ENCODE data around the gene MATCAP1.

Gene MATCAP1

GRCh38 chr16:67191411-67191994 is 7.7 kb upstream of the MATCAP1 start:
- no peak for DNase-seq (ENCODE audit: low spot score)

DNA sequence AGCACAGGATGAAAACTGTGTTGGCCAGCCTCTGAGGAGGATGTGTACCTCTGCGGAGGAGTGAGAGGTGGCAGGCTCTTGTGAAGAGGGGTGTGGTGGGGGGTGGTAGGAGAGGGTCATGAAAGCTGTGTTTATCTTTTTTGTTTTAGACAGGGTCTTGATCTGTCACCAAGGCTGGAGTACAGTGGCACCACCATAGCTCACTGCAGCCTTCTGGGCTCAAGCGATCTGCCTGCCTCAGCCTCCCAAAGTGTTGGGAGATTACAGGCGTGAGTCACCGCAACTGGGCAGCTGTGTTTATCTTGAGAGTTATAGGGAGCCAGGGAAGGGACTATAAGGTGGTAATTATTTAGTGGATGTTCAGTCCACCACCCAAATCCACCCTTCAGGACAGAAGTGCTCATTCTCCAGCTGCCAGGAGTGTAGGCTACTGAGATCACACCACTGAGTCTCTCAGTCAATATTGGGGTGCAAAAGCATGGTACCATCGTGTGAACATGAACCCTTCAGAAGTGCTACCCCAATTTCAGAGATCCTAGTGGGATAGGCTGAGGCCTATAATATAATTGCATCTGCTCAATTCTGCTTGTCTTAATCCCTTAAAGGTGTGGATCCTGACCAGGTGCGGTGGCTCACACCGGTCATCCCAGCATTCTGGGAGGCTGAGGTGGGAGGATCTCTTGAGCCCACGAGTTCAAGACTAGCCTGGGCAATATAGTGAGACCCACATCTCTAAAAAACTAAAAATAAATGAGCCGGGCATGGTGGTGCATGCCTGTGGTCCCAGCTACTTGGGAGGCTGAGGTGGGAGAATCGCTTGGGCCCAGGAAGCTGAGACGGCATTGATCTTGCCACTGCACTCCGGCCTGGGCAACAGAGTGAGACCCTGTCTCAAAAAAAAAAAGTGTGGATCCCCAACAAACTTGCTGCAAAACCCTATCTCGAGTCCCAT is 7.0 kb upstream of the MATCAP1 start:
- no peak for DNase-seq (ENCODE audit: low spot score)

GRCh38 chr16:67190041-67190440 is 6.3 kb upstream of the MATCAP1 start, which contains the start of gene EXOC3L1:
TSS of gene EXOC3L1 (minus strand) at chr16:67190136. CDS start at chr16:67189676, 460 bp downstream.
- DNase-seq (ENCODE audit: low spot score) = no peak

- DNase-seq (ENCODE audit: low spot score) = no peak
These were observed 5.0 kb upstream of the MATCAP1 start for GRCh38 chr16:67188798-67189197.

DNA sequence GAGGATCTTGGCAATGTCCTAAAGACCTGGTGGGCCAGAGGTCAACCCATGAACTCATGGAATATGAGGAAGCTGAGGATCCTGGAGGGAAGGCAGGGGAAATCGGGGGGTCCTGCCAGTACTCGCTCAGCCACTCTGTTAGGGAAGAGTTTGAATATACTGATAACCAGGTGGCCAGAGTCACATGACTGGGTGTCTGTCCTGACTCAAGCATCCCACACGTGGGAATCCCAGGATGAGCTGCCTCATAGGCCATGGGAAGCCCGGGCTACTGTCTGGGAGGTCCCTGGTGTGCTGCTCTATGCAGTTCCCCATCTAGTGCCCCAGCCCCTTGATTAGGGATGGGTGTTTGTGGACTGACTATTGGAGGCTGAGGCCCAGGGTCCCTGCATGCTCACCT is 4.6 kb upstream of the MATCAP1 start:
- no peak for DNase-seq (ENCODE audit: low spot score)

DNA sequence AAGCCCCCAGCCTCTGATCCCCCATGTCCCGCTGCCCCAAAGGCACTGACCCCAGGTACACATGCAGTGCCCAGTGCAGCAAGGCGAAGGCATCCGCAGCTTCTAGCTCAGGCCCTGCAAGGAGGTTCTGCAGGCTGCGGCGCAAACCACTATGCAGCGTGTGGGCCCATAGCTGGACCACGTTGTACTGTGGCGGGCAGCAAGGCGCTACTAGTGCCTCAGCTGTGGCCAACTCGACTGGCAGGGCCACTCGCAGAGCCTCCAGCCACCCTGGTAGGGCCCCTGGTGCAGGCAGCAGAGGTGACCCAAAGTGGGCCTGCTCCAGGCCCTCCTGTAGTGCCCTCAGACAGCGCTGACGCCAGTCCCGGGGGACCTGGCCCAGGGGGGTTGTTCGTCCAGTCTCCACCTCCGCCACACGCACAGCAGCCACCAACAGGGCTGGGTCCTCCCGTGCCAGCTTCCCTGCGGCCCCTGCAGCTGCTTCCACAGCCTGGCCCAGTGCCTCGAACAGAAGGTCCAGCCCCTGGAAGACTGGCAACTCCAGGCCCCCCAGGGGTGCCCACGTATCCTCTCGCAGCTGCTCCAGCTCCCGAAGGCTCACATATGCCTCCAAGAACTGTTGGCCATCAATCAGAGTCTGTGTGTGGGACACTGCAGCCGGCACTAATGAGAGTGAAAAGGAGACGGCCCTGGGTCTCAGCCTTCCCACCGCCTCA is 3.6 kb upstream of the MATCAP1 start:
- no peak for DNase-seq (ENCODE audit: low spot score)

DNA sequence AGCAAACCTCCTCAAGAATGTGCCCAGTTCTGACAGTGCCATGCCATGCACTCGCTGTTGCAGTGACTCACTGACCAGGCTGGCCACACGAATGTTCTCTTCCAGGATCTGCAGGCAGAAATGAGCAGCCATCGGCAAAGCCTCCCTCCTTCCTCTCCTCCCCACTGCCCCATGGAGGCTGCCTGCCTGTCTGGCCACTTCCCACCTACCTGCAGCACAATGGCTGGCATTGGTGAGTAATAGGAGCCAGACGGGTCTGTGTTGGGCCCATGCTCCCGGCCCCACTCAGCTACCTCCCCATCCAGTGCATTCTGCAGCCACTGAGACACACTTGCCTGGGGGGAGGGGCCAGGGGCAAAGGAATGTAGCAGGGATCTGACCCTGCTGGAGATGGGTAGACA is 2.8 kb upstream of the MATCAP1 start:
- DNase-seq (ENCODE audit: low spot score) = no peak

DNA sequence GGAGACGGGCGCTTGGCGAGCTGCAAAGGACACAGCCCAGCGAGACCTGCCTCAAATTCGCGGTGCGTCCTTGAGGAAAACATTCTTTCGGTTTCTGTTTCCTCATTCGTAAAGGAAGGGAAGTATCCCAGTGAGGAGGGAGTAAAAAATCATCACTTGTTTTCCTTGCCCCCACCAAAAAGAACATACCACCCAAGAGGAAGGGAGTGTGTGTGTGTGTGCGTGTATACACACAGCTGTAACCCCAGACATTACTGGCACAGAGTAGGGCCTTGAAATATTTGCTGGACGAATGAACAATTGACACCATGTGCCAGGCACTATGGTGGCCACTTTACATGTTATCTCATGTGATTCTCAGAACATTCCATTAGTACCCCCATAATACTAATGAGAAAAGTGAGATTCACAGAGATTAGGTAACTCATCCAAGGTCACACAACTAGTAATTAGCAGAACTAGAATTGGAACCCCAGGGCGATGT is 1.9 kb upstream of the MATCAP1 start:
- DNase-seq (ENCODE audit: low spot score) = no peak

DNA sequence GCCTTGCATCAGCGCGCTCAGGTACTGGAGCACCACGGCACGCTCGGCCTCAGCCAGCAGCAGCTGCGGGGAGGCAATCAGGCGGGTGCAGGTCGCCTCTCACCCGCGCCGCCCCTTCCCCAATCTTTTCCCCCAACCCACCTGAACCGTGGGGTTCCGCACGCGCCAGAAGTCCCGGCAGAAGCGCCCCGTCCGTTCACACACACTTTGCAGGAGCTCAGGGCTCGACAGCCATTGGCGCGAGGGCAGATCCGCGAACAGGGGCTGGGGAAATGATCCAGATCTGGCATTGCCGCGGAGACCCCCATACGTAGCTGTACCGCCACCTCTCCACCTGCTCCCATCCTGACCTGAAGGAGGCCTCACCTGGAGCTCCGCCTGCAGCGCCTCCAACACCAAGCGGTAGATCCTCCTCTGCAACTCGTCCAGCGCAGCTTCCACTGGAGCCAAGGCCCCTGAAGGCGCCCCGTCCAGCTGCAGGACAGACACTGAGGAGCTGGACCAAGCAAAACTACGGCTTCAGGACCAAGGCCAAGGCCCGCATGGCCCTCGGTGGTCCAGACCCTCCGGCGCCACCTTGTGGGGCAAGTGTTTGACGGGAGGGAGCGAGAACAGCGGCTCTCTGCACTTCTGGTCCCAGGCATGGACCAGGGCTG is 1.4 kb upstream of the MATCAP1 start:
- peak; percentile 71 for DNase-seq (ENCODE audit: low spot score)

DNA sequence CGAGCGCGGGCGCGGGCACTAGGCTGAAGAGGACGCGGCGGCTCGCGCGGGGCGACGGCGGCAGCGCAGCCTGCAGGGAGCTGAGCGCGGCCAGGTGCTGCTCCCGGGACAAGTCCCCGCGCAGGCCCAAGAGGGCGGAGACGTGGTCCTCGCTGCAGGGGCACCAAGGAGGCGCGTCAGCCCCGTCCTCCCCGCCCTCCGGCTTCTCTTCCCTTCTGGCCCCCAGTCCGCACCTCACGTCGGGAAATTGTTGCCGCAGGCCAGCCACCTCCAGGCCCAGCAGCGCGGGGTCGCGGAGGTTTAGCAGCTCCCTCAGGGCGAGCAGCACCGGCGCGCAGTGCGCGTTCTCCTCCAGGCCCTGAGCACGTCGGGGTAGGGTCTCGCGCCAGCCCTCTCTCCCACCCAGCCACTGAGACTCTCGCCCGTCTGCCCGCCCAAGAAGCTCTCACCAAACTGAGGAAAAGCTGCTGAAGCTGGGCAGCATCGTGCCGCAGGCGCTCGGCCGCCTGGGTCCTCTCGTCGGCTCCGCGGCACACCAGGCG is 761 bp upstream of the MATCAP1 start:
- no peak for DNase-seq (ENCODE audit: low spot score)

- DNase-seq (ENCODE audit: low spot score) = no peak
These were observed 508 bp downstream of the MATCAP1 start for GRCh38 chr16:67183284-67183626.

GRCh38 chr16:67182288-67182687 is 1.5 kb downstream of the MATCAP1 start:
- no peak for DNase-seq (ENCODE audit: low spot score)

GRCh38 chr16:67181346-67181745 is 2.4 kb downstream of the MATCAP1 start:
- no peak for DNase-seq (ENCODE audit: low spot score)

DNA sequence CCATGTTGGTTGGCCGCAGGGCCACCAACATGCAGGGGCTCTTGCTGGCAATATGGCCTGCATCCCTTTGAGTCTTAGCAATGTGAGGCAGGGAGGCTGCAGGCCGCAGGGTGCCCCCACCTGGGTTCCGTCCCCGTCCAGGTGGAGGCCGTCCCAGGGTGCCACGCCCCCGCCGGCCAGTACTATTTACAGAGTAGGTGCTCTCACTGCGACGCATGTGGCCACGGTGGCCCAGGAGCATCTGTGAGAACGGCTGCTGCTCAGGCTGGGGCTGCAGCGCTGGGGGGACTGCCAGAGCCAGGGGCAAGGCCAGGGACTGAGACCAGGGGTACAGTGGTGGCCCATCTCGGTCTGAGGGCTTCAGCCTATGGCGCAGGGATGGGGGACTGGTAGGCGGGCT is 3.6 kb downstream of the MATCAP1 start:
- DNase-seq (ENCODE audit: low spot score) = no peak

DNA sequence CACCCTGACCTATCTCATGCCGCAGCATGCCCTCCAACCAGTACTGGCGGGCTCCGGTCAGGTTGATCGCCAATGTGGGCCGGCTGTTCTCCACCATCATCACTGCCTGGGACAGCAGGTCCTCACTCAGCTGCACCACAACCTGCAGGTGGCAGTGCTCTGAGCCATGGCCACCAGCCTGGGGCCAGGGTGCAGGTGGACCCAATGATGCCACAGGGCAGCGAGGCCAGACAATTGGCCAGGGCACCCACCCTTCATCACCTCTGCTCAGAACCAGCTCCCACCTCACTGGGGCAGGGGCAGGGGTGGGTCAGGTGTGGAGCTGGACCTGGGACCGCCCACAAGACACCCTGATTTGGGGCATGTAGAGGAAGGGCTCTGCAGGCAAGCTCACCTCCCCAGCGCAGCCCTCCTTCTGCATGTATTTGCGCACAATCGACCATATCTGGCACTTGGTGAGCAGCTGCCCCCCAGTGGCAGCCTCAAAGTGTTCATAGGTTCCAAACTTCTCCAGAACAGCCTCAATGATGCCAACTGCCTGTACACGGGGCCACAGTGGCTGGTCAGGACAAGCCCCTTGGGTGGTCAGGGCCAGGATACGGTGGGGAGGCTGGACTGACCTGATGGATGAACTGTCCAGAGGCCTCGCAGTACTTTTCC is 4.2 kb downstream of the MATCAP1 start:
- DNase-seq (ENCODE audit: low spot score) = no peak

GRCh38 chr16:67177743-67178699 is 5.7 kb downstream of the MATCAP1 start:
- peak; percentile 94 for DNase-seq (ENCODE audit: low spot score)

GRCh38 chr16:67176662-67177061 is 7.1 kb downstream of the MATCAP1 start:
- DNase-seq (ENCODE audit: low spot score) = no peak

DNA sequence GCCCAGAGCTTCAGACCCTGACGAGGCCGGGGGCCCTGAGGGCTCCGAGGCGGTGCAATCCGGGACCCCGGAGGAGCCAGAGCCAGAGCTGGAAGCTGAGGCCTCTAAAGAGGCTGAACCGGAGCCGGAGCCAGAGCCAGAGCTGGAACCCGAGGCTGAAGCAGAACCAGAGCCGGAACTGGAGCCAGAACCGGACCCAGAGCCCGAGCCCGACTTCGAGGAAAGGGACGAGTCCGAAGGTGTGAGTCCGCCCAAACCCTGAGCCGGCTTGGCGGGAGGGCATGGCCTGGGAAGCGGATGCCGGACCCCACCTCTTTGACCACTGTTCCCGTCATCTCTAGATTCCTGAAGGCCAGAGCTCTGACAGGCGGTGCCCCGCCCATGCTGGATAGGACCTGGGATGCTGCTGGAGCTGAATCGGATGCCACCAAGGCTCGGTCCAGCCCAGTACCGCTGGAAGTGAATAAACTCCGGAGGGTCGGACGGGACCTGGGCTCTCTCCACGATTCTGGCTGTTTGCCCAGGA is 9.0 kb downstream of the MATCAP1 start:
- DNase-seq (ENCODE audit: low spot score) = peak; percentile 43

DNA sequence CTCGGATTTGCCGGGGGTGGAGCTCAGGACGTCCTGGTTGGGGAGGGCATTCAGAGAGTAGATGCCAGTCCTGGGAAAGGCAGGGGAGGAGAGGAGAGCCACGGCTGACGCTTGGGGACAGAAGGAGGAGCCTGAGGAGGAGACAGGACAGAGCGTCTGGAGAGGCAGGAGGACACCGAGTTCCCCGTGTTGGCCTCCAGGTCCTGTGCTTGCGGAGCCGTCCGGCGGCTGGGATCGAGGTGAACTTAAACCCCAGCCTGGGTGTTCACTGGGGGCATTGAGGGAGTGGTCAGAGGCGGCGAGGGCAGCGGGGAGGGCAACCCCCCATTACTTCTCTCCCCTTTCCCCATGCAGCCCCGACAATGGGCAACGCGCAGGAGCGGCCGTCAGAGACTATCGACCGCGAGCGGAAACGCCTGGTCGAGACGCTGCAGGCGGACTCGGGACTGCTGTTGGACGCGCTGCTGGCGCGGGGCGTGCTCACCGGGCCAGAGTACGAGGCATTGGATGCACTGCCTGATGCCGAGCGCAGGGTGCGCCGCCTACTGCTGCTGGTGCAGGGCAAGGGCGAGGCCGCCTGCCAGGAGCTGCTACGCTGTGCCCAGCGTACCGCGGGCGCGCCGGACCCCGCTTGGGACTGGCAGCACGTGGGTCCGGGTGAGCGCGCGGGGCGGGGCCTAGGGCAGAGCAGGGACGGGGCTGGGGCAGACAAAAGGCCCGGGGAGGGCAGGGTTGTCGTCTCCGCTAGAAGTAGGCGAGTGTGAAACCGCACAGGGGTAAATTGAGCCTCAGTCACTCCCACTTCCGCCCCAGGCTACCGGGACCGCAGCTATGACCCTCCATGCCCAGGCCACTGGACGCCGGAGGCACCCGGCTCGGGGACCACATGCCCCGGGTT is 9.7 kb downstream of the MATCAP1 start:
- peak; percentile 91 for DNase-seq (ENCODE audit: low spot score)

Measured in SW480 (cell line).